Neural progenitor cell (in vitro differentiated cells): ENCODE results near the gene NTN5. TPM values are rescaled to one million over a fixed set of nuclear protein-coding genes. Genes with fewer than 3 reads are reported as not detected.
"Not testable (repeated sequence)": the region's sequence is repeated elsewhere in the genome, so short reads cannot be mapped to it uniquely, and the experiment has no call there.

ENCODE experiments used
- DNase-seq: peaks from one replicate; pipeline ENCODE4 v3.0.0-alpha.2; 2016; ENCODE audit warnings: low spot score
- H2AFZ ChIP-seq: fragments of 200-600 bp; sonication (generic); replicated peaks from 2 replicates; pipeline ENCODE4 v1.6.1; 2016; ENCODE audit warnings: antibody characterized with exemption
- H3F3A ChIP-seq: fragments of 200-600 bp; sonication (generic); 2 replicates; pipeline ENCODE4 v1.6.1; 2016; ENCODE audit warnings: antibody characterized with exemption, low read depth
- H3K27ac ChIP-seq: fragments of 200-600 bp; sonication (generic); 2 replicates; pipeline ENCODE4 v1.5.1; 2016; ENCODE audit warnings: mild to moderate bottlenecking
- H3K27me3 ChIP-seq: fragments of 200-600 bp; sonication (generic); 2 replicates; pipeline ENCODE4 v1.6.1; 2016; ENCODE audit warnings: mild to moderate bottlenecking, moderate library complexity
- H3K36me3 ChIP-seq: fragments of 200-600 bp; sonication (generic); 2 replicates; pipeline ENCODE4 v1.5.1; 2016
- H3K4me1 ChIP-seq: fragments of 200-600 bp; sonication (generic); 2 replicates; pipeline ENCODE4 v1.6.1; 2016; ENCODE audit warnings: mixed run types
- H3K4me2 ChIP-seq: fragments of 200-600 bp; sonication (generic); 2 replicates; pipeline ENCODE4 v1.6.1; 2016
- H3K4me3 ChIP-seq: fragments of 200-600 bp; sonication (generic); 2 replicates; pipeline ENCODE4 v1.5.1; 2016
- H3K79me2 ChIP-seq: fragments of 200-600 bp; sonication (generic); 2 replicates; pipeline ENCODE4 v1.6.1; 2016; ENCODE audit warnings: low read depth
- H3K9ac ChIP-seq: fragments of 200-600 bp; sonication (generic); 2 replicates; pipeline ENCODE4 v1.6.1; 2016
- H3K9me3 ChIP-seq: fragments of 200-600 bp; sonication (generic); 2 replicates; pipeline ENCODE4 v1.5.1; 2016; ENCODE audit warnings: low read depth
- H4K20me1 ChIP-seq: fragments of 200-600 bp; sonication (generic); 2 replicates; pipeline ENCODE4 v1.6.1; 2016; ENCODE audit warnings: low read depth
- H3K27ac Mint-ChIP-seq: 3 replicates; pipeline ENCODE4 v1.8.0; 2021; ENCODE audit warnings: mixed read lengths
- H3K27me3 Mint-ChIP-seq: 2 replicates; pipeline ENCODE4 v1.8.0; 2022; ENCODE audit warnings: low read depth, mild to moderate bottlenecking, inconsistent platforms, moderate library complexity, mixed read lengths; ENCODE audit not compliant: insufficient read depth
- H3K36me3 Mint-ChIP-seq: 3 replicates; pipeline ENCODE4 v1.8.0; 2021; ENCODE audit warnings: mixed read lengths
- H3K4me1 Mint-ChIP-seq: 3 replicates; pipeline ENCODE4 v1.8.0; 2021; ENCODE audit warnings: mixed read lengths
- H3K4me3 Mint-ChIP-seq: 3 replicates; pipeline ENCODE4 v1.8.0; 2021; ENCODE audit warnings: mild to moderate bottlenecking, moderate library complexity, mixed read lengths
- H3K9me3 Mint-ChIP-seq: 3 replicates; pipeline ENCODE4 v1.8.0; 2020; ENCODE audit warnings: mixed read lengths
- CTCF ChIP-seq: fragments of 200-600 bp; sonication (generic); IDR thresholded peaks from 2 replicates; pipeline ENCODE4 v1.5.1; 2017; ENCODE audit warnings: antibody characterized with exemption, mild to moderate bottlenecking
- EZH2 ChIP-seq: fragments of 200-600 bp; sonication (generic); IDR thresholded peaks from 2 replicates; pipeline ENCODE4 v1.6.1; 2017; ENCODE audit warnings: antibody characterized with exemption, mild to moderate bottlenecking, moderate library complexity
- EZH2phosphoT487 ChIP-seq: fragments of 200-600 bp; sonication (generic); IDR thresholded peaks from 2 replicates; pipeline ENCODE4 v1.6.1; 2017; ENCODE audit warnings: antibody characterized with exemption
- total RNA-seq: library from RNA; depleted of rRNA; stranded (reverse); fragments of >200 nt; gene quantifications from 2 replicates; pipeline ENCODE4 v1.2.3, GENCODE V29; 2015; ENCODE audit warnings: low replicate concordance

The NTN5 gene
- total RNA-seq, 1 donor from 2014 or later = not detected

- Histone ChIP-seq H4K20me1 (no peaks in the 10 kb centered on the region), H3K9ac (no peak overlapping the region), H3K27me3 (no peaks in the 10 kb centered on the region), H3K4me1 (peaks cover 13% of the 10 kb centered on the region), H3K4me3 (peak overlapping the region; percentile 62), H3K4me2 (peak overlapping the region; percentile 61), H3K36me3 (no peaks in the 10 kb centered on the region), H2AFZ (no peak overlapping the region), H3F3A (peaks cover 22% of the 10 kb centered on the region), H3K27ac (no peak overlapping the region), H3K79me2 (no peaks in the 10 kb centered on the region), H3K9me3 (no peaks in the 10 kb centered on the region)
- Mint-ChIP-seq H3K4me1 (peaks cover 55% of the 10 kb centered on the region), H3K4me3 (peak overlapping the region; percentile 97), H3K27me3 (peaks cover 14% of the 10 kb centered on the region), H3K36me3 (no peaks in the 10 kb centered on the region), H3K27ac (peak overlapping the region; percentile 99), H3K9me3 (no peaks in the 10 kb centered on the region)
- DNase-seq = no peak
- TF ChIP-seq EZH2 (no peak), EZH2phosphoT487 (no peak), CTCF (no peak)
Measured at GRCh38 chr19:48720251-48720612, 47.4 kb upstream of the NTN5 start.

GRCh38 chr19:48719263-48720171, 46.7 kb upstream of the NTN5 start, which contains the start of gene MAMSTR:
MAMSTR (minus strand) TSS chr19:48719725; CDS start chr19:48719031, 694 bp downstream.
- Mint-ChIP-seq H3K4me1 (peaks cover 56% of the 10 kb centered on the region), H3K4me3 (peak within 1 kb of the TSS; percentile 97), H3K9me3 (no peaks in the 10 kb centered on the region), H3K36me3 (no peaks in the 10 kb centered on the region), H3K27ac (peak within 1 kb of the TSS; percentile 99), H3K27me3 (peaks cover 11% of the 10 kb centered on the region)
- Histone ChIP-seq H3F3A (peaks cover 26% of the 10 kb centered on the region), H3K36me3 (no peaks in the 10 kb centered on the region), H3K9me3 (no peaks in the 10 kb centered on the region), H3K9ac (no peak within 1 kb of the TSS), H2AFZ (no peak within 1 kb of the TSS), H3K27ac (no peak within 1 kb of the TSS), H4K20me1 (no peaks in the 10 kb centered on the region), H3K27me3 (no peaks in the 10 kb centered on the region), H3K79me2 (no peaks in the 10 kb centered on the region), H3K4me3 (peak within 1 kb of the TSS; percentile 62), H3K4me1 (peaks cover 13% of the 10 kb centered on the region), H3K4me2 (peak within 1 kb of the TSS; percentile 61)
- DNase-seq = no peak
- TF ChIP-seq EZH2phosphoT487 (no peak), EZH2 (no peak), CTCF (no peak)

GRCh38 chr19:48718711-48719231, 46.0 kb upstream of the NTN5 start:
- Histone ChIP-seq H3K27ac (no peak overlapping the region), H2AFZ (no peak overlapping the region), H3F3A (peaks cover 28% of the 10 kb centered on the region), H3K4me1 (peaks cover 13% of the 10 kb centered on the region), H3K4me3 (no peak overlapping the region), H3K9ac (no peak overlapping the region), H3K4me2 (peak overlapping the region; percentile 12), H4K20me1 (no peaks in the 10 kb centered on the region), H3K27me3 (no peaks in the 10 kb centered on the region), H3K79me2 (no peaks in the 10 kb centered on the region), H3K9me3 (no peaks in the 10 kb centered on the region), H3K36me3 (no peaks in the 10 kb centered on the region)
- H3K27me3 Mint-ChIP-seq = peaks cover 9% of the 10 kb centered on the region
- no peak for DNase-seq
- peak overlapping the region; percentile 89 for H3K27ac Mint-ChIP-seq
- H3K36me3 Mint-ChIP-seq = no peaks in the 10 kb centered on the region
- H3K4me1 Mint-ChIP-seq = peaks cover 57% of the 10 kb centered on the region
- H3K4me3 Mint-ChIP-seq = peak overlapping the region; percentile 33
- no peaks in the 10 kb centered on the region for H3K9me3 Mint-ChIP-seq
- no peak for TF ChIP-seq CTCF
- TF ChIP-seq EZH2phosphoT487 = no peak
- no peak for TF ChIP-seq EZH2

- H3K9ac ChIP-seq, H3K79me2 ChIP-seq, H3K27me3 ChIP-seq, DNase-seq, H3K4me3 Mint-ChIP-seq, H3K36me3 Mint-ChIP-seq, H3K27me3 Mint-ChIP-seq, H3K27ac Mint-ChIP-seq, H2AFZ ChIP-seq, H3K27ac ChIP-seq, H3K4me3 ChIP-seq, H4K20me1 ChIP-seq, H3K9me3 ChIP-seq, H3K36me3 ChIP-seq, H3K4me2 ChIP-seq, H3K9me3 Mint-ChIP-seq: not testable (repeated sequence)
- H3K4me1 ChIP-seq = peaks cover 15% of the 10 kb centered on the region
- peaks cover 58% of the 10 kb centered on the region for H3K4me1 Mint-ChIP-seq
- H3F3A ChIP-seq = peaks cover 34% of the 10 kb centered on the region
Measured at GRCh38 chr19:48718106-48718505, 45.3 kb upstream of the NTN5 start.
